Measurements from ENCODE around the gene METTL25B.

Gene METTL25B

DNA sequence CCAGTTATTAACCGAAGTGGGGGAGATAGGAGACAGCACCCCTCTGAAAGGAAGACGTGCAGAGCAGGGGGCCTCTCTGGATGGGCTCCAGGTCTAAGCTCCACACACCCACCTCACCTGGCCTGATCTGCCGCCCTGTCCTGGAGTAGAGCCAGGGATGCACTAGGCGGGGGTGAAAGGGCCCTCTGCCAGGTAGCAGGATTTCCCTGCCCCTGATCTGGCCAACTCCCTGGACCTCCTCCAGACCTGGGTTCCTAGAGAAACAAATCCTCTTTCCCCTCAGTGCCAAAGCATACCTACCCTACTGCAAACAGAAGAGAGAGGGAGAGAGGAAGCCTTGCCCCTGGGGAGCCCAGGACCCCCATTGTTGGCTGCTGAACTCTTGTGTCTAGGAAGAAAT lies 24.9 kb upstream of the METTL25B start:
- peak; percentile 14 for DNase-seq

DNA sequence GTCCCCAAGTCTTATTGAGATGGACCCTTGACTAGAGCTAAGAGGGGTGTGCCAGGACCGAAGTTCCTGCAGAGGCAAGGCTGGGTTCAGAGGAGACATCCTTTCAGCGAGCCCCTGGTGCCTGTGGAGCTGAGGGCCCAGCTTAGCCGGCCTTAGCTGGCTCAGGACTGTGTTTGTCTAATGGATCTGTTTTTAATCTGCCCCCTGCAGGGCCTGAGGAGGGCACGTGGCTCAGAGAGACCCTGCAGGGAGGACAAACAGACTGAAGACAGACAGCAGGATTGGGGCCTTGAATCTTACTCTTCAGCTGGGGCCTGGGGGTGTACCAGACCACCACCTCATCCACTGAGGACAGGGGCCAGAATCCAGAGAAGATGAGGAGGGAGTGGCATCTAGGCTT lies 24.5 kb upstream of the METTL25B start:
- DNase-seq = no peak

DNA sequence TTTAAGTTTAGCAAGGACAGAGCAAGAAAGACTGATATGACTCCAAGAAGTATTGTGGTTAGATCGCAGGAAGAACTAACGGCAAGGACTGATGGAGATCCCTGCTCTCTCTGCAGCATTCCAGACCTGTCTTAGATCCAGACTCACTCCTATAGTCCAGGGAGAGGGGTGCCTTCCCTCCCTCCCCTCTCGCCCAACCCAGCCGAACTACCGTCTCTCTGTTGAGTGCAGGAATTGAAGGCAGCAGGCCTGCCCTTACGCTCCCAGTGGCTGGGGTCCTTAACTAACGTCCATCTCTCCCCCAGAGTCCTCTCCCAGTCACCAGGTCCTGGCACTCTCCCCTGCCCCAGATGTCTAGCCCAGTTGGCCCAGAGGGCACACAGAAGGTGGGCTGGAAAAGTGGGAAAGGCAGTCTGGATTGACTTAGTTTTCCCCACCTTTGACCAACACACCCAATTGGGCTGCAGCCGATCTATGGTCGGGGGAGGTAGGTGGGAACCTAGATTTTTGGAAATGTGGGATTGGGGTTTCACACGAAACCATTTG lies 24.0 kb upstream of the METTL25B start:
- no peak for DNase-seq

DNA sequence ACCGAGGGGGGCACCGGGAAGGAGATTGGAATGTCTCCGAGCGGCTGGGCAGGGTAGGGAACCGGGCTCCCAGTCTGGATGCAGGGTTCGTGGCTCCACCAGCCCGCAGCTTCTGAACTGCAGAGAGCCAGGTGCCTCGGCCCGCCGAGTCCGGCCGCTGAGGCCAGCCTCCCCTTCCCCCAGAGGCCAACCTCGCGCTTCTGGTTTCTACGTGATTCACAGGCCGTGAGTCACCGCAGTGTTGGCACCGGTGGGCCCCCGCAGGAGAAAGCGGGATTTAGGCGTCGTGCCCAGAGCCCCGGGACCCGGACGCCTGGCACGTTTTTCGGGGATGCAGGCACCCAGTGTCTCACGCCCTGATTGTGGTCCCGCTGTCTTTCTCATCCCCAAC lies 23.3 kb upstream of the METTL25B start:
- no peak for DNase-seq

DNA sequence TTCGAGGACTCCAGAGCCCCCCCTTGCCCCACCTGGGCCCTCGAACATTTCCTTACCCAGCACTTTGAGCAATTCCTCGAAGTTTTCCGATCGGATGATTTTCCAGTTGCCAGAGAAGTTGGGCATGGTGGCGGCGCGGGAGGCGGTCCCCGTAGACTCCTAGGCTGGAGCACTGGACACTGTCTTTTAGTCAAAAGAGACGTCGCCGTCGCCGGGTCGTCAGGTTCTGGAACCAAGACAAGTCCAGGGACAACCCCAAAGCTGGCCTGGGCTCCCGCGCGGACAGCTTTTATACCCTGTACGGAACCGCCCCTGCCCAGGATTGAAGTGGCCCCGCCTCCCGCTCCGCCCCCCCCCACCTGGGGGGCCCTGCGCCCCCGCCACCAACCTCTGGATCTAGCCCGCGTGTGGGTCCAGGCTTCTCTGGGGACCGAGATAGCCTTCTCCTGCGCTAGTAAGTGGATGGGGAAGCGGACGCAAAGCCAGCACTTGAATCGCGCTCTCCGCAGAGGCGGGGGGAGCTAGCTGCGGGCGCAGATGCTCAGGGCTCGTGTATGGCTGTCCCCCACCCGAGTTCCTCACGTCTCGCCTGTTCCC lies 22.9 kb upstream of the METTL25B start, which contains the start of gene CRABP2:
Gene CRABP2 (minus strand): TSS at position 263 of the 597 bp plus-strand sequence. CDS start 137 bp downstream, at position 126.
- DNase-seq = no peak

DNA sequence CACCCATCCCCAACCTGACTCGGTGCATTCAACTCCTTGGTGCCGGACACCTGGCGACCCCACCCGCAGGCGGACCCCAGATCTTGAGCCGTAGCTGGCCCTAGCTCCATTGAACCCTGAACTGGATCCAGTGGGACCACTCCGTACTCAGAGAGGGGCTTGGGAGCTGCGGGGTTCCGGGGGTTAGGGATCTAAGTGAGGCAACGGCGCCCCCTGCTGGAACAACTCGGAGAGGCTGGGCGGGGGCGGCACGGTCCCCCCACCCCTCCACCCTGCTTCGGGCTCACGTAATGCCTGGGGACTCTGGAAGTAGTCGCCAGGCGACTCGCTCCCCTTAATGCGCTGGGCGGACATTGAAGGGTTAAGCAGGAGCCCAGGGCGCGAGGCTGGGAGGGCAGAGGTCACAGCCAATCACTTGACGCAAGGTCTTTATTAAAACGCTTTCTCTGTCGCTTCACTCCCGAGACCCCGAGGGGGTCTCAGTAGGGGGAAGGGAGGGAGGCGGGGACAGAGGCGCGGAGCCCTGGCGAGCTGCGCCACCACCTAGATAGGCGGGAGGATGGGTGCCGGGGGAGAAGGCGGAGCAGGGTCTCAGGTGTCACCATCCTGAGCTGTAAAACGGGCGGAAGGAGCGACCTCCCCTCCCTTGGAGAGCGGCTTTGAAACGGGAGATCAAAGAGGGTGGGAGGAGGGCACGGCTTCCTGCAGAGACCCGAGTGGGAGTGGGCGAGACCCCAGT lies 22.2 kb upstream of the METTL25B start:
- DNase-seq = peak; percentile 25

DNA sequence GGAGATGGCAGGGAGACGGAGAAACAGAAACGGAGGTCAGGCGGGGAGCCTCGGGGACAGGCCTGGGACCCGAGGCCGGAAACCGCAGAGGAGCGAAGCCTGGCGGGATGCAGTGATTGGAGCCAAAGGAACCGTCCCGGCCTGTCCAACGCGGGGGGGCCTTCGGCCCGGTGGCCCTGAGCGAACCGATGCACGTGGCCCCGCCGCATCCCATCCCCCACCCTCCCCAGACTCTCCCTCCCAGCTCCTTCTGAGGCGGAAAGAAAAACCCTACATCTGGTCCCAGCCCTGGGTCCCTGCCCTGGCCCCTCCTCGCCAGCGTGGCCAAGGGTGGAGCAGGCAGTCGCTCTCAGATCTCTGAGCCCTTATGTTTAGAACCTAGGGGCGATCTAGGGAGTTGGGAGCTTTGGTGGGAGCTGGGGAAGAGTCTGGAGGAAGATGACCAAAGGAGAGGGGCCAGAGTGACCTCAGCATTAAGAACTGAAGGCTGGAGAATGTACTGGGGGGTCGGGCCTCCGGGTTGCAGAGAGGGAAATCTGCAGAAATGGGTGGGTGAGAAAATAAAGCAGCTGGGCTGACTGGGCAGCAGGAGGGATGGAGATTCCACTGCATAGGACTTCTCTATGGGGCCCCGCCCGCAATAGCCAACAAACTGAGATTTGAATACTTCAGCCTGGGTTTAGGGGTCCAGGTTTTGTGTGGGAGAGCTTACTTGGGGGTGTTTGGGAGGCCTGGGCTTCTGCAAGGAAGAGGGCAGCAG lies 21.4 kb upstream of the METTL25B start:
- DNase-seq = no peak

DNA sequence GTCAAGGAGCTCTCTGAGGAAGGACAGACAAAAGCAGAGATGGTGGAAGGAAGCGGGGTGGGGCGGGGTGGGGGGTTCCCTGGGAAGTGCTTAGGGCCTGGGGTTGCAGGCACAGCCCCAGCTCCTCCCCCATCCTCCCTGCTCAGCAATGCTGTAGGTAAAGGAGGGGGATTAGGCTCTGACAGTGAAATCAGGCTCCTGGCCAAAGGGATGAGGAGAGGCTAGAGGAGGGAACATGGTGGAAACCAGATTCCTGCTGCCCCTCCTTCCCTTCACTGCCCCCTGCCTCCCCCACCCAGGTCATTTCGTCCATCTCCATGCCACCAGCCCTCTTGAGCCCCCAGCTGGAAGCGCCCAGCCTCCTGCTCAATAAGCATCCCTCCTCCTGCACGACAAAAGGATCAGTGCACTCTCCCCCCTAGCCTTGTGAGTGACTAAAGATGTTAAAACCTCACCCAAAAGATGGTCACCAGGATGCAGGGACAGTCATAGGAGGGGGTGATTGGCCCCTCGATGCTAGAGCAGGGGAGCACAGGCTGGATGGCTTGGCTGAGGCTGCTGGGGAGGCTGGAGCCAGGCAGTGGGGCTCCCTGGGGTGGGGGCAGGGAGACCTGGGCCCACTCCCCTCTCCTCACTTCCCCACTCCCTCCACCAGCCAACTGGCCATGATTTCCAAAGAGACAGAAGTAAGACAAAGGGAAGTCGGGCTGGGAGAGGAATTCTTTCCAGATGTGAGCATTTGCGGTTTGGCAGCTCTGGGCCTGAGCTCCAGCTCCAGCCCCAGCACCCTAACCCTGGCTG lies 20.7 kb upstream of the METTL25B start:
- DNase-seq = no peak

DNA sequence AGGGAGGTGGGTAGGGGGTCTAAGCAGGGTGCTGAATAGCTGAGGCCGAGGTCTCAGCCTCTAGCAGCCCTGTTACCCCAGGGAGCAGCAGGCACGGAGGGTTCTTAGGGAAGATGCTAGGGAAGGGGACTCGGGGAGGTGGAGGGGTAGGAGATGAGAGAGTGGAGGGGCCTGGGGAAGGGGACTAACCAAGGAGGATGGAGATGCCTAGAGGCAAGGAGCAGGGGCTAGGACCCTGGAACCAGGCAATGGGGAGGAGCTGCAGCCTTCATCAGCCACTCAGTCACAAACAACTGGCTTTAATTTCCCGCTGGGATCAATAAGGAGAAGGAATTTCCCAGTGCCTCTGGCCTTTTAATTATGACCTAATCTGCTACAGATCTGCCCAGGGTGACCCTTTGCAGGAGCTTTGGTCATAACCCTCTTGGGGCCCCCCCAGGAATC lies 20.0 kb upstream of the METTL25B start:
- no peak for DNase-seq

DNA sequence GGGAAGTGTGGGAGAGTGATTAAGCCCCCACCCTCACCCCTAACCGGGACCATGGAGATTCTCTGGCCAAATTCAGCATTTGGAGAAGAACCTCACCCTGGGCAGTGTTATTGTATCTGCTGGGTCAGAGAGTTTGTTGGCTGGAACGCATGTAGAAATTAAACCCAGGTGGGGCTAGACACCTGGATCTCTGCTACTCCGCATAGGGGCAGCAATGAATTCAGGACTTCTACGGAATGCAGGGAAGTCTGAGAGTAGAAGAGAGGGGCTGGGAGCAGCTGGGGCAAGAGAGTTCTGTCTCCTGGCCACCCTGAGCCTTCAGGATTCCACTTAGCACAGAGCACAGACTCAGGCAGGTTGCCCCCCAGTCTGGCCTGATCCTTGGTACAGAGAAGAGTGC lies 19.2 kb upstream of the METTL25B start:
- DNase-seq = no peak

DNA sequence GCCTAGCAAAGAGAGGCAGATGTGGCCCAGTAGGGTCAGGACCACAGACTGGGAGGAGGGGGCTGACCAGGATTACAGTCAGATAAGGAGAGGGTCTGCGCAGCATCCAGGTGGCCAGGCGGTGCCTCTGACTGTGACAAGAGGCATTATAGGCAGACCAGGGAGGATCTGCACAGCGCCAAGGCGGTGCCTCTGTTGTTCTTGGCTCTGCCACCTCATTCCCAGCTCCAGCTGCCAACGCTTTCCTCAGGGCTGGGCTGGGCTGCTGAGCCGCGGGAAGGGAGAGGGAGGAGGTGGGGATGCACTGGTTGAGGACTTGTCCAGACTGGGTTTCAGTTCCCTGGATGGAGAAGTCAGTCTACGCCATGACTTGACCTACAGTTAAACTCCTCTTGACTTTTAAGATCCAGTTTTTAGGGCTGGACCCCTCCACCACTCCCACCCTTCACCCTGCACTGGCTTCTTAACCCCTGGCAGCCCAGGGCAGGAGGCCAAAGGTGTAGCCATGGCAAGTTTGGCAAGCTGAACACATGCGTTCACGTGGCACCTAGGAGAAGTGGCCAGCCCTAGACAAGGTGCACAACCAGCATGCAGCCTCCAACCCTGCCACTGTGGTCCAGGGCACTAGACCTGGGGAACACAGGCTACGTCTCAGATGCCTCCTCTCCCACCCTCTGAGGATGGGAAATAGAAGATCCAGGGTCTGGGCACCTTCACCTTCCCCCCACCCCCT lies 18.3 kb upstream of the METTL25B start:
- DNase-seq = peak; percentile 74

DNA sequence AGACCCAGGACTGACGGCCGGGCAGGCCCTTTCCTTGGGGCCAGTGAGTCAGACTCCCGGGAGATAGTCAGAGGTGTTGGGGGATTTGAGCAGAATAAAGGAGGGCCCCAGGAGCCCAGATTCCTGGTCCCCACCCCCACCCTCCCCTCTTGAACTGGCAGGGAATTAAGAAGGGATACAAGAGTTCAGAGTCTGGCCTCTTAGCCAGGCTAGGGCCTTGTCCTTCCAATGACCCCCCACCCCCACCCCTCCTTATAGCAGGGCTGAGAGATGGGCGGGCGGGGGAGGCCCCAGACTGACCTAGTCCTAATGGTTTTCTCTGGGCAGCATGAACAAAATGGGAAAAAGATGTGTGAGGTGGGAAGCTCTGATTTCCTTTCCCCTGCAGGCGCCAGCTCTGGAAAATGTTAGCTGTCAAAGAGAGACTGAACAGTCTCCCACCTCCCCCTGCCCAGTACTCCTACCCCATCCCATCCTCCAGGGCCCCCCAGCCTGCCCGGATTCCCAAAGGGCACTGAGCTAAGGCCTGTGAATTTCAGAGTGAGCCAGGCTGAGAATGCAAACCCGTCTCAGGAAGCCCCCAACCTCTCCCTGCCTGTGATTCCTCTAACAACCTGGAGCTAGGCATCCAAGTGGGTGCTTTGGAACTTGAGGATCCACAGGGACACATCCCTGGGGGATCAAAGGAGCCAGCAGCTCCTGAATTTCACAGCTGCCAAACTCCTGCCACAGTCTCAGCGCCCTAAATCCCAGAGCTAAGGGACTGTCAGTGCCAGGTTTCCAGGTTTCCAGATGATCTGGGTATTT lies 17.1 kb upstream of the METTL25B start:
- DNase-seq = no peak

DNA sequence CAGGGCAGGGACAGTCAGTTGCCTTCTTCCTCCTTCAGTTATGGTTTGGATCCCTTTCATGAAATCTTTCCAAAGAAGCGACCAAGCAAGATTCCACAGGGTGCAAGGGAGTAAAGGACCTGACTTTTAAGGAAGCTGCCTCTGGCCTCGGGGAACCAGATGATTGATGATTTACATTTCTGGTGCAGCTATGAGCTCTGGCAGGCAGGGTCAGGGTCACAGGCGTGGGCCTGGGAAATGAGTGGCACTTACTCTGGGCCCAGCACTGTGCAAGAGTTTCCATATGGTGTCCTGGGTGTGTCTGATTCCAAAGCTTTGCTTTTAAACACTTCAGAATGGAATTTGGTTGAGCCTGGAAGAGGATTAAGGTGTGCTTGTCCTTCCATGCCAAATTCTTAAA lies 15.6 kb upstream of the METTL25B start:
- DNase-seq = no peak

DNA sequence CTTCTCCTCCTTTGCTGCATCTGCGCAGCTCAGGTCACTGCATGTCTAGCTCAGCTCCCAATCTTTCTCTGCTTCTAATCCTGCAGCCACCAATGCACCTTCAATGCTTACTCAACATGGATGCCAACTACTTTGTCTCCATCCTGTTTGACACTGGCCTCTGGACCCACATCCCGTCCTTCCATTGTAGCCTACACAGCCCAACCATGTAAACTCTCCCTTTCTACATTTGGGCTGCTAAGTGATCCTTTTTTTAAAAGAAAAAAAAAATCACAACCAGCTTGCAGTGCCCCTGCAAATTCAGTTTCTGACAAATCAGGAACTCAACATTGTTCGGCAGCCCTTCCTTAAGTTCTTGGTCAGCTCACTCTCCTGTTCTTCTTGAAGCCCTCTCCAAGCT lies 13.4 kb upstream of the METTL25B start:
- DNase-seq = no peak

DNA sequence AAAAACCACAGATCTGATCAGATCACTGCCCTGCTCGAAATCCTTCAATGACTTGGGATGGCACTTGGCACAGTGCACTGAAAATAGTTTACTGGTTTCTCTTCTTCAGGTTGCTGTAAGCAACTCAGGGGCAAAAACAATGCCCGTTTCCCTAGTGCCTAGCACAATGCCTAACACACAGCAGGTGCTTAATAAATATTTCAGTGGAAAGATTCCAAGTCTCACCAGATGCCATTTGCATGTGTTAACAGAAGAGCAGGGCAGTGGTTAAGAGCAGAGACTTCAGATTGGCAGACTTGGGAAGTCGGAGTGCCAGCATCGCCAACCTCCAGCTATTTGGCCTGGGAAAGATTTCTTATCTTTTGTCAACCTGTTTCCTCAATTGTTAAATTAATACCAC lies 10.9 kb upstream of the METTL25B start:
- no peak for DNase-seq

DNA sequence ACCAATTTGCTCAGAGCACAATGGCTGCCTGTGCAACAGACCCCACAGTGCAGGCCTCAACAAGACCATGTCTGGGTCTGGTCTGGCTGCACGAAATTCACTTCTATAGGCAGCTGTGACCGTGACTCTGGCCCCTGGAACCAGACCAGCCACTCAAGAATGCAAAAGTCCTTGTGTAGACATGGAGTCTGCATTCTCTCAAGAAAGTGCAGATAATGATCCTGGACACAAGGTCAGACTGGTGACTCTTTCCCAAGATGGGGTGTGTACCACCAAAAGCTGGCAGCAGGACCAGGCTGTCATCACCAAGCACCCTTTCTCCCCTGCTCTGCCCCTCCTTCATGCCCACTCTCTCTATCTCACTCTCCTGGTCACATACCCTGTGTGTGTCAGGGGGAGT lies 7.1 kb upstream of the METTL25B start:
- no peak for DNase-seq

DNA sequence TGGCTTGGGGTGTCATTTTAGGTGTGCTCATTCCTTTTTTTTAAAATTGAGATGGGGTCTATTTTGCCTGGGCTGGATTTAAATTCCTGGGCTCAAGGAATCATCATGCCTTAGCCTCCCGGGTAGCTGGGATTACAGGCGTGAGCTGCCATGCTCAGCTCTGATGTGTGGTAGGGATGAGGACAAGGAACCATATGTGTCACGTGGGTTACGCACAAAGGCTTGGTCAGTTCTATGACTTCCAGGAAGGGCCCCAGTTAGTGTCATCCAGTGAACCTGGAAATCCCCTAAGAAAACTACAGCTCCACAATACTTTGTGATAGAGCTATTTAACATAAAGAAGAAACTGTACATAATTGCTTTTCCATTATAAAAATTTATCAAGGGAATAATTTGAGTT lies 6.7 kb upstream of the METTL25B start:
- DNase-seq = no peak

DNA sequence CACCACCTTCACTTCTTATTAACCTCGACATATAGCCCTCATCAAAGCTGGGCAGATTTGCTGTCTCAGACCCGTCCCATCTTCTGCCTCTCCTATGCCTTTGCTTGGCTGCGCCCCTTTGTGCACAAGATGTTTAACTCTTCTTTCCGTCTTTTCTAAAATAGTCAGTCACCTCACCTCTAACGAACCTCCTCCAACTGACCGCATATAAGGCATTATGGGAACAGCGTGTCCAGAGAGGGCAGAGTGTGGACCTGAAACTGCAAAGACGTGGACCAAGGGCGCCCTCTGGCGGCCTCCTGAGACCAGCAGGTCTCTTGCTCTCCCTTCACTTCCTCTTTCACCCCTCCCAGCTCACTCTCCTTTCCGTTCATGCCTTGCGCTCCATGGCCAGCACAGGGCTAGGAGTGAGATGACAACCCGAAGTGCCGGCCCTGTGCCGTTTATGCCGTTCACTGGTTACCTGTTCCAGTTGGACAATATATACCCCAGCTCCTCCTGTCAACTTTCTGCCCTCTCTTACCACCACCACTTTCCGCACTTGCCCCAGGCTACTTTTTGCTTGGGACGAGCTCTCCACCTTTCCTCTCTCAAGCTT lies 2.5 kb upstream of the METTL25B start:
- peak; percentile 69 for DNase-seq

DNA sequence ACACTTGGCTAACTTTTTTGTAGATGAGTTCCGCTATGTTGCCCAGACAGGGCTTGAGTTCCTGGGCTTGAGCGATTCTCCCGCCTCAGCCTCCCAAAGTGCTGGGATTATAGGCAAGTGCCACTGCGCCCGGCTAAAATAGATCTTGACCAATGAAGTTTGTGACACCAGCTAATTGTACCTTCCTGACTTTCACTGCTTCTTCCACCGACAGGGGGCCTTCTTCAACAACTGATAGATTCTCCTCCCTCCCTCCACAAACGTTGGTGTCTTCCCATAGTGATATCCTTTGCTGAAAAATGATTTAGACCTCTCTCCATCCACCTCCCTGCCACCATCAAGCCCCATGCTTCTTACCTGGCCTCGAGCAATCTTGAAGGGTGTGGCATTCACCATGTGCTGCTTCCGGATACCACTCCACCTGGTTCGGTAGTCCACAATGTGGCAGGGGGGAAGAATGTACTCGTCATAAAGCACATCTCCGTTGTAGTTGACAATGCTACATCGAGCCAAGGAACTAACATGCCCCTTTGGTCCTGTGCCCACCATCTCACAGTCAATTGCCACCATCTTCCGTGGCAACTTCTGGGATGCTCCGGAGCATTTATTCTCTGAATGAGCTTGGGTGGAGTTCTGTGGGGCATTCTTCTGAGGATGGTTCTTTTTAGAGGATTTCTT lies 1.6 kb upstream of the METTL25B start:
- peak; percentile 45 for DNase-seq

DNA sequence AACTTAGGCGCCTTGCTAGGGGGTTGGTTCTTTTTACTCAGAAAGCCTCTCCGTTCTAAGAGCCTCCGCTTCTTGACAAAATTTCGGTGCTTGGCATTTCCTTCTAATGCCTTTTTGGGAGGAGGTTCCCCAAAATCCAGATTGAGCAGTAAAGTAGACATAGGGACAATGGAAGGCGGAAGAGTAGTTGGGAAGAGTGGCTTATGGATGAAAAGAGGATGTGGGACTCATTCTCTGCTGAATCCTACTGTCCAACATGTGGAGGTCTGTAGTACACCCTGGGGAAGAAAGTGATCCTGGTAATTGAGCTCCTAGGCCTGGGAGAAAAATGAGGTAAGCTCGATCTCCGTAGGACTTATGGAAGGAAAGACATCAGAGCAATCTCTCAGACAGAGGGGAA lies 777 bp upstream of the METTL25B start:
- no peak for DNase-seq

Measured in NCI-H2029 (cell line).